Activated CD4-positive, alpha-beta T cell treated with anti-CD3 and anti-CD28 coated beads, Interleukin-10, Interleukin-2, amounts not matched to agents 100 ng/mL and 50 ng/mL, durations not matched to agents 16 hours and 8 hours (primary cell): ENCODE data around the gene AKAP13.

Experiments
- DNase-seq: peaks from one replicate; pipeline ENCODE4 v3.0.0-alpha.2; 2020

AKAP13 gene

DNA sequence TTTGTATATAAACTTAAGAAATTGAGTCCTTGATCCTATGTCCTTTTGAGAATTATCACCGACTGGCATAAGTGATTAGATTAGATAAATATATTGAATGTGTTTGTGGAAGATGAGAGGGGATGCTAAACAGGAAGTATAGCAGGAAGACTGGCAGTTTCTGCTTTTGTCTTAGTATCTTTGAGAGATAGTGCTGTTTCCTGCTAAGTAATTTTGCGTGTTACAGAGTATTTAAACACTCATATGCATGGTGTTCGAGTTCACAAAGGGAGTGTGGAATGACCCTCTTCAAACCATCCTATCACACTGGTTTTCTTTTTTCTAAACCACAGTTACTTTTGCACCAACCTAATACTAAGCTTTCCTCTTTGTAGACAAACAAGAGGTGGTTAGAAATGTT lies 308.3 kb downstream of the AKAP13 start:
- DNase-seq: peak; percentile 48

DNA sequence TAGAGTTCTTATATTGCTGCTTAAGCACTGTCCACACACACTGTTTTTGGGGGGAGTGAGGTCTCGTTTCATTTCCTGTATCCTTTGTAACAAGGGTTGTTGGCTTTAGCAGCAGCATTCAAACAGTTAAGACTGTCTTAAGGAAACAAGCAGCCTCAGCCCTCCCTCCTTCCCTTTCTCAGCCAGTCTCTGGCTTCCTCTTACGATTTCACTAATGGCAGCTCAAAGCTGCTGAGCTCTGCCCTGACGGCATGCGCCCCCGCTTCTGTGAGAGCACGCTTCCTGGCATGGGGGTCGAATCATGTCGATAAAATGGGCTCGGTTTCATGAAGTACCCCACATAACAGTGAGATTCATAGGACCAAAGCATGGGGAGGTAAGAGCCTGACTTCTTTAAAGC lies 309.3 kb downstream of the AKAP13 start:
- DNase-seq: peak; percentile 79

DNA sequence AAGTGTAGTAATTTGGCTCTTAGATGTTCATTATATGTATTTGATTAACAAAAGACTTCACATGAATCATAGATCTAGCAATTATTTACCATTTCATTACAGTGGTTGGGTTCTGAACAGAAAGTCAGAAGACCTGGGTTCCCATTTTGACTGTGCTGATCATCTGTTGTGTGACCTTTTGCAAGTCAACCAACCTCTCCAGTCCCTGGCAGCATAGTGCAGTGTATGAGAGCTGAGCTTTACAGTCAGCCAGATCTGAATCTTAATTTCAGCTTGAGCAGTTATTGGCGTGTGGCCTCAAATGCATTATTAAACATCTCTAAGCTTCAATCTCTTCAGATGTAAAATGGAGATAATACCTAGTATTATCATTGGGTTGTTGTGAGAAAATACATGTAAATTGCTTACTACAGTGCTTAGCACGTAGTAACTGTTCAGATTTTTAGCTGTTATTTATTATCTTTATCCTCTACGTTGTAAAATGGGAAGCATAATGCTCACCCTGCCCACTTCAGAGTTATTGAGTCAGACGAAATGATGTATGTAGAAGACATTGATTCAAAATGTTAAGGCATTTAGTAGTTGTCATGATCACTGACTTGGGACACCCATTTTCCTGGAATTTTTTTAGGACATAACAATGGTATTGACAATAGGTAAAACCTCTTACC lies 310.3 kb downstream of the AKAP13 start:
- DNase-seq: peak; percentile 91

DNA sequence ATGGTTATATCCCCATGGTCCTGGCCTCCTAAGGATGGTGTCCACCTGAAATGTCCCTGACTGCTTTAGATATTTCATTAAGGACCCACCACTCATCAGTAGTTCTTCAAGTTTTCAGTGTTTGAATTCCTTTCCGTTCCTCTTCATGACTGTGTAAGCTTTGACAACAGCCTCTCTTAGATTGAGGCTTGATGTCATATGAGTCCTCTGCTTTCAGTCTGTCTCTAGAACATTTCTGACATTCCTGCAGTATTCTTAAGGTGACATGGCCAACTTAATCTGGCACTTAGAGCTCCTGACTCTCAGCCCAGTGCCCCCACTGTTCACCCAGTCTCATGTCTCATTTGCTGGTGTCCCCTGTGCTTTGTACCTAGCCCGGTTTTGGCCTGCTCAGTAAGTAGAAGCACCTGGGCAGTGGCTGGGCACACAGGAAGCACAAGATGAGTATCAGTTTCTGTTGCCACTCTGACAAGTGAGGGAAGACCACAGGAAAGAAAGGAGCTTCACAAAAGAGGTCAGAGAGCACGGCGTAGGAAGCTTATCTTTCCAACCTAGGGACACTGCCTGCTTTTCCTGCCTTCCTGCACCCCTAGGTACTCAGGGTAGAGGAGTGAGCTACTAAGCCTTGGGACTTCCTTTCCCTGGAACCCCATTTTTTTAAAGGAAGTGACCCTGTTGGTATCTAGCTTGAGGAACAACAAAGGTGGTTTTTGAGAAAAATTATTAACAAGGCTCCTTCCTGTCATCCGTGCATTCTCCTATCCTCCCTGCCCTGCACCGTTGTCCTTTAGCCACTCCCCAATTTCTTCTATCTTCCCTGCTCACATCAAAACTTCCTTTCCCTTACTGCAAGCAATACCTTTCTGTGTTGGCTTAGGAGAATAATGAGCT lies 311.2 kb downstream of the AKAP13 start:
- peak; percentile 79 for DNase-seq

DNA sequence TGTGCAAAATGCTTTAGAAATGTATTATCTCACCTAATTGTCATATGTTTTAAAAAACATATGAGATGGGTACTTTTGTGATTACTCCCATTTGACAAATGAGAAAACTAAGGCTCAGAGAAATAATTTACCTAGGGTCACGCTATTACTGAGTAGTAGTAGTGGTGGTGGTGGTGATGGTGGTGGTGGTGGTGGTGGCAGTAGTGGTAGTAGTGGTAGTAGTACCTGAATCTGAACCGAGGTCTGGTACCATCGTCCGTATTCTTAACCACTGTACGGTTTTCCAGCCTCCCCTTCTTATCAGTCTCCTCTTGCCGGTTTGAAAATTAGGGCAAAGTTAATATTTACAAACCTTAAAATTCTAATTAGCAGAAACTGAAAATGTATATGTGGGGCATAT lies 311.9 kb downstream of the AKAP13 start:
- DNase-seq: no peak

DNA sequence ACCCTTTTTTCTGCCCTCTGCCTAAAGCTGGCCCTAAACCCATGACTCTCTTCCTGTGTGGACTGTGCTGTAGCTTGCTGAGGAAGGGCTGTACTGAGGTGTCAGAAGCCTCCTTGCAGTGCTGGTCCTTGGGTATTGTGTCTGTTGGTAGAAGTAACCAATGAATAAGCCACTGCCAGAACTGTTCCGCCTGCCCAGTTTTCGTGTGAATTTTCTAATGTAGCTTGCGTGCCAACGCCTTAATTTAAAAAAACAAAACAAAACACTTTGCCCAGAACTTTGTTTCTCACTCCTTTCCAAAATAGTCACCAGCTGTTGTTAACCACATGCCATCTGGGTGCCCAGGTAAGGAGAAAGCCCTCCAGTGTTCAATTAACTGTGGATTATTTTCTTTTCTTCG lies 312.5 kb downstream of the AKAP13 start:
- peak; percentile 71 for DNase-seq

DNA sequence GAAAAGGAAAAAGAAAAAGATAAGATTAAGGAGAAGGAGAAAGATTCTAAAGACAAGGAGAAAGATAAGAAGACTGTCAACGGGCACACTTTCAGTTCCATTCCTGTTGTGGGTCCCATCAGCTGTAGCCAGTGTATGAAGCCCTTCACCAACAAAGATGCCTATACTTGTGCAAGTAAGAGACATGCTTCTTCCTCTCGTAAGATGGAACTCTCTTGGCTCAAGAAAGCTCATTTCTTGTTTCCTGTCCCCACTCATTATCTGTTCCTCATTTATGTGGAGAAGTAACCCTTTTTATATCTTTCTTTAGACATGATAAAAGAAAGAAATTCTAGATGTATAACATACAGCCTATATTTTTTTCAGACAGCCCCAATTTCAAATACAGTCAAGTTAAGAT lies 312.9 kb downstream of the AKAP13 start:
- no peak for DNase-seq

DNA sequence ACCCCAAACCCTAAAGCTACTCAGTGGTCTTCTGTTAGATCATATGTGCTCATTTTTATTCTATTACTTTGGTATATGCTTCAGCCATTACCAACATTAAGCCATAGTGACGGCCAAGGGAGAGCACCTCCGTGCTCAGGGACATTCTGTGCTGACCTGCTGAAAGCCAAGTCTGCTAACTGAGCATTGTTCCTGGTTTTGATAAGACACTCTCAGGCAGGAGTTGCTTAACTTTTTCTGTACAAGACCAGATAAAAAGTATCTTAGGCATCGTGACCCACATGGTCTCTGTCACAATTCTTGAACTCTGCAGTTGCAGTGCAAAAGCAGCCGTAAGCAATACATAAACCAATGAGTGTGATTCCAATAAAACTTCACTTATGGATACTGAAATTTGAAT lies 313.7 kb downstream of the AKAP13 start:
- DNase-seq: no peak

DNA sequence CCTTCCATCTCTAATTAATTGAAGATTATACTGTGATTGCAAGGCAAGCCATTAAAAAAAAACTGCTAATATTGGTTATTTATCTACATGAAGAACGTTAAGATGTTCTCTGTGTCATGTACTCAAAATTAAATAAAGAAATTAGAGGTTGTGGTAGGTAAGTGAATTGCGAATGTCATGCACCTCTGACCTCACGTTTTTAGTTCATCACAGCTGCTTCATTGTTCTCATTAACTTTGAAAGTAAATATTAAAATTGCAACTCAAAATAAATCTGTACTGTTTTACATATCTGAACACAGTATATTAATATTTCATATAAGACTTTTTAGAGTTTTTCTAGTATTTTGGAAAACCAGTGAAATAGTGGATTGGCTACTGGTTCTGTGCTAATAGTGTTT lies 320.4 kb downstream of the AKAP13 start:
- DNase-seq: no peak

DNA sequence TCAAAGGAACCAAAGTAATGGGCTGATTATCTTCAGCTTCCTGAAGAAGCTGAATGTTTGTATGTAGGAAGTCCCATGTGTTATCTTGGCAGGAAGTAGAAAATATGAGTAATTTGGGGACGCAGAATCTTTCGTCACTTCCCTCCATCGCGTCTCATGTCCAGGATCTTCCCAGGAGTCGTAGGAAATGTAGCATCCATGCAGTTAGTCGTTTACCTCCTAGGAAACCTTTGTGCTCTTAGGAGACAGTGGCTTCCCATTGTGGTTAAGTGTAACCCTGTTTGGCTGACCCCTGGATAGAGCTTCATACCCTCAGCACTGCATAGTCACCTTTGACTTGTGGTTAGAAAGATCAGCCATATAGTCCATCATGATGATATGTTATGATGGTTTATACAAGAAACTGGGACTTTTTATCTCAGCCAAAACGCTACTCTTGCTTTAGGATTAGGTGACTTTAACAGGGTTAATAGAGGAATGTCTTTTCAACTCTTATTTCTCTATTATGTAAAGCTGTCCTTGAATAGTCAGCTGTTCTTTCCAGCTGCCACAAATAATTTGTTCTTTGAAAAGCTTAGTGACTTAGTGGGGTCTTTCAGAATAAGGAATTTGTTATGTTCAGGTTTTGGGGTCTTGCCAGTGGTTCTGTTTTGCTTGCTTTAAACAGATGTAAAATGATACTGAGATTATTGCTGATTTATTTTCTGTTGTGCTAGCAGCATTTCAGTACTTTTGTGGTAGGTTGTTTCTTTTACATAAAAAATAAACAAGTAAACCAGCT lies 322.1 kb downstream of the AKAP13 start:
- peak; percentile 71 for DNase-seq

DNA sequence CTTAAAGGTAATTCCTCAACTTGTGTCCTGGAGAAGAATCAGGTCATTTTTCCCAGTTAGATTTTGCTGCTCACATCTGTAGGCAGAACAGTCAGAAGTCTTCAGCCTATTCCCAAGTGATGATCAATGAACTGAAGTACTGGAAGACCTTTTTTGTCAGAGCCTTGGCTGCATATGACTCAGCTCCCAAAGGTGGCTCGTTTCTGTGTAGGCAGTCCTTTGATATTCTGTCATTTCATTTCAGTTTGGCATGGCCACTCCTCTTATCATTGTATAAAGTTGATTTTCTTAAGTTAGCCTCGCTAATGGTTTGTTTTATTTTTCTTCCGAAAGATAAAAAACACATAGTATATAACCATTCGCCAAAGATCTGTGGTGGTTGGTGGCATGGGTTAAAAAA lies 323.7 kb downstream of the AKAP13 start:
- peak; percentile 80 for DNase-seq

DNA sequence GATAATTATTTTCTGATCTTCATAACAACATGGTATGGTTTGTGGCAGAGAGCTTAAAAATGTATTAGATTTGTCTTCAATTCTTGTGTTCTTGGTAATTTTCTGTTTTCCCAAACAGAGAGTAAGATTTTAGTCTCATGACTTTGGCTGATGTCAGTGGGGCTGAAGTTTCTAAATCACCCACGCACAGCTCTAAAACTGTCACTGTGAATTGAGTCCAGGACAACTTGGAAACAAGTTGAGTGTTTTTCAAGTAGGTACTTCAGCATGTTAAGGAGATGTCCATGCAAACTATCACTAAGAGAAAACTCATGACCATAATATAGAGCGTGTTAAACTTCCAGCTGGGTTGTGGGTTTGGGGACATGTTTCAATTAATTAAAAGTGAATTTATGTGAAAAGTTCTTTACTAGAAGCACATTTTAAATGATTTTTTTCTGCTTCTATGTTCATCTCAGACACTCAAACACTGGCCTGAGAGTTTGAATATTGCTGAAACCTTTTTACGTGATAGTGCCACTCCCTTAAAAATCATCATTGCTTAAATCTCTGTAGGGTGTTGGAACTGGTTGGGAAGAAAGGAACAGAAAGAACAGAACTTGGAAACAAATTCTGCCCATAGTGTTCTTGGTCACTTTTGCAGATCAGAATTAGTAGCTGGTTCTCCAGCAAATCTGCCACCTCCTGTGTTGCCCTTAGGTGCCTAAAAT lies 324.5 kb downstream of the AKAP13 start:
- DNase-seq: peak; percentile 60

DNA sequence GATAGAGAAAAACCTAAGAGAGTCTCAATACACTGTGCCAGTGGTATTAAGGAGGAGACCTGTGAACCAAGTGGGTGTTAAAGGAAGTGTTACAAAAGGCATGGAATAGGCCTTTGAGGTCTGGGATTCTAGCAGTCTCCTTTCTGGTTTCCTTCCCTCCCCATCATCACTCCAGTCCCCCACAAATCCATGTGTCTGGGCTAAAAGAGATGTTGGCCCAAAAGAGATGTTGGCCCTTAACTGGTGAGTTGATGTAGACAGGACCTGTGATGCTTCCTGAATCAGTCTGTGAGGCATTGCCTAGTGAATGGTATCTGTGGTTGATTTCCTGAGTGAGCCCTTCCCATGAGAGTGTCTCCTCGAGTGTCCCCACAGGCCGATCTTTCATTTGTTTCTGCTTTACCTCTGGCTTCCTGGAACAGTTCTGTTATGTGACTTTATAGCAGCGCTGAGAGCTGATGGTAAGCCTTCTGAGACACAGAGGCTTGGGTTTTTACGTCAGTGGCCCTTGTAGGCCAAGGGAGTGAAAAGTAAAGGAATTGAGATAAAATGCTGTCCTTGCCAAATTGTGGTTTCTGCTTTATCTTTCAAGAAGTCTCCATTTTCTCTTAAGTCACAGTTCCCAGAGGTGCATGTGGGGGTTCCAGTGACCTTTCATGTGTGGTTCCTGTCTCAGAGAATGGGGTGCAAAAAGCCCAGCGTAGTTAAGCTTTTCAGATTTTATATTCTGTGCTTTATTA lies 326.5 kb downstream of the AKAP13 start:
- DNase-seq: peak; percentile 72

DNA sequence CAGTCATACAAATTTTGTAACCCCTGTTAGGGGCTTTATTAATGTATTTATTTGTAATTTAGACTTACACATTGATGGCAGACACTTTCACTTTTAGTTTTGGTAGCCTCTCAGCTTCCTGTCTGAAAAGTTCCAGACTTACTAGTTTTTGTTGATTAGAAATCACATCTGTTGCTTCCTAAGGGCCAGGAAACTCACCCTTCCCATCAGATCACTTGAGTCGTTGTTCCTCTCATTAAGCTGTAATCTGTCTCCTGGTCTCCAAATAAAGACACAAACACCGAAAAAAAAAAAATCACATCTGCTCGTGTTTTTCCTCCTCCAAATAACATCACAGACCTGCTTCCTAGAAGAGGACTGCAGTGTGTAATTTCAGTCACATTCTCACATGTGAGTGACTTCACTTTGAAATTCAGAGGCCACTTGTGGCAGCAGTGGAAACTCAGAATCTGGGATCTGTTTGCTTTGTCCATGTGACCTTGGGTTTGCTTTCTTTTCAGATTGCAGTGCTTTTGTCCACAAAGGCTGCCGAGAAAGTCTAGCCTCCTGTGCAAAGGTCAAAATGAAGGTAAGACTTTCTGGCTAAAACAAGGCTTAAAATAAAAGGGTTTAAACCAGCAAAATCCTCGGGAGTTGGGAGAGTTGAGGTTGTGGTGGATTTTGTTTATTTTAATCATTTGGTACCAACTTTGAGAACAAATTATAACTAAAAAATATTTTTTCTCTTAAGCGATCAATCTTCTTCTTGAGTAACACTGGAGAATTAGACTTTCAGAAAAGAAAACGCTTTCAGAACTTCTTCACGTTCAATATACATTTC lies 327.3 kb downstream of the AKAP13 start:
- peak; percentile 74 for DNase-seq

DNA sequence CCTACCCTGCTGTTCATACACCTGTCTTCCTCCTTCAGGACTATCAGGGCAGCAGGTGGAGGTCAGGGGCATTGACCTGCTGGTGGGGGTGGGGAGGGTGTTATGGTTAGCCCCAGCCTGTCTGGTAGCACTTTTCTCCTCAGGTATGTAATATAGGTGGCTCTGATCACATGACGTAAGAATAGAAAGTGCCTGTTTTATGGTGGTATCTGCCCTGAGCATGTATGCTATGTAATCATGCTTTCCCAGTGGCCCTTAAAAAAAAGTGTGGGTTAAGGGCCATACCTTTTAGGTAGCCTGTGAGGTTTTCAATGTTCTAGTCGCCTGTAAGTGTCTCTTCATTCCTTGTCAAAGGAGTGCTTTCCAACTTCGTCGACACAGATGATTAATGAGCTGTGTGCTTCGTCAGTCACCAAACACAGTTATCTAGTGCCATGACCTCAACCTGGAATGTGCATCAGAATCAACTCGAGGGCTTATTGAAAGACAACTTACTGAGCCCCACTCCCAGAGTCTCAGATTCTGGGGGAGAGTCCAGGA lies 328.1 kb downstream of the AKAP13 start:
- no peak for DNase-seq

DNA sequence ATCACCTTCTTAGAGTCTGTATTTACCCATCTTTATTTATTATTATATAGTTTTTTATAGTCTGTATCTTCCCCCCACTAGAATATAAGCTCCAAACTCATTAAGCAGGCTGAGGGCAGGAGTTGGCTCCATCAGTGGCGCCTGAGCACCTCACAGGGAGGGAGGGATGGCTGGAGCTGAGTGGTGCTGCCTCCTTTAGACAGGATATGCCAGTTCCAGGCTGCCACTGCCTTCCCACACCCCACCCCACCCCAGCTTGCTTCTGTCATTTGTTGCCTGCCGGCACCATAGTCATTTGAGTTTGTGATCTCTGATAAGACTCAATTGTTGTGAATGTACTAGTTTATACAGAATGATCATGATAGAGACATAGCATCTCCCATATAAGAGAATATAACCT lies 328.8 kb downstream of the AKAP13 start:
- peak; percentile 35 for DNase-seq

DNA sequence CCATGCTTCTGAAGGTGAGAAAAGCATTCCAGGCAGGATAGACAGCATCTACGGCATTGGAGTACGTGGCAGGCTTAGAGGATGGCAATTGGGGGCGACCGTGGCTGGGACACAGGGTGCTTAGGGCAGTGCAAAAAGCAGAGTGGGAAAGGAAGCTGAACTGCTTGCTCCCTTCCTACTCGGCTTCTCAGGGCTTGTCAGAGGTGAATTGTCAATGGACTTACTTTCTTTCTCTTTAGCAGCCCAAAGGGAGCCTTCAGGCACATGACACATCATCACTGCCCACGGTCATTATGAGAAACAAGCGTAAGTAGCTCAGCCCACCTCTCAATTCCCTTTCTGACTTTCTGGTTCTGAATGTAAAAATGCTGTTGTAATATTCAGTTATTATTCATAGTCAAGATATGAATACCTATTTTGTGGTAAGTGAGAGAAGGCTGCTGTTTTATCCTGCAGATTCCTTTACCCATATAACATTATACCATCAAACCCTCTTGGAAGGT lies 330.0 kb downstream of the AKAP13 start:
- peak; percentile 87 for DNase-seq

DNA sequence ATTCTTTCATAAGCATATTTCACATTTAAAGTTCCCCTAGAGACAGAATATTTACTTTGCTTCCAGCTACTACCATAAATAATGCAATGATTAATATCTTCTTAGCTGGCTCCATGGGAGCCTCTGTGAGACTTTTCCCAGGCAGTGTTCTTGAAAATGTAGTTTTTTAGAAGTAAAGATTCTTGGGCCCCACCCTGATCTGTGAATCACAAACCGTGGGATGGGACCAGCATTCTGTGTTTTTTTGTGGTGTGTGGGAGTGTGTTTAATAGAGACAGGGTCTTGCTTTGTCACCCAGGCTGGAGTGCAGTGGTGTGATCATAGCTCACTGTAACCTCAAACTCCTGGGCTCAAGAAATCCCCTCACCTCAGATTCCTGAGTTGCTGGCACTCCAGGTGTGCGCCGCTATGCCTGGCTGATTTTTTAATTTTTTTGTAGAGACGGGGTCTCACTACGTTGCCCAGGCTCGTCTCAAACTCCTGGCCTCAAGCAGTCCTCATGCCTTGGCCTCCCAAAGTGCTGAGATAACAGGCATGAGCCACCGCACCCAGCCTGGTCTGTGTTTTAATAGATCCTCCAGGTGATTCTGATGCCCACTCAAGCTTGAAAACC lies 331.3 kb downstream of the AKAP13 start:
- no peak for DNase-seq

DNA sequence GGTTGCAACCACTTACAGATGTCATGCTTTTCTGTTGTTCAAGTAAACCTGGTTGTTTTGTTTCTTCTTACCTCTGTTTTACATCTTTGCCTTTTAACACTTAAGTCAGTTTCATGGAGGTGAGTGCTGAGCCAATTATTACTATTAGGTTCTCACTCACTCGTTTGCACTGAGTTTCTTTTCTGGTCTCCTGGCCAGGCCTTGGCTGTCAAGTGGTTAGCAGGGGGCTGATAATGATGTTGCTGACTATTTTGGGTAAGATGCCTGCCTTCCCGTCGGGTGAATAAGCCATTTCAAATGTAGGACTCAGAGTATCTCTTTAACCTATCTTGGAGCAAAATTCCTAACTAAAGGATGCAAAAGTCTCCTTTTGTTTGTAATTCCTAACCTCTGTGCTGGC lies 335.9 kb downstream of the AKAP13 start:
- no peak for DNase-seq

DNA sequence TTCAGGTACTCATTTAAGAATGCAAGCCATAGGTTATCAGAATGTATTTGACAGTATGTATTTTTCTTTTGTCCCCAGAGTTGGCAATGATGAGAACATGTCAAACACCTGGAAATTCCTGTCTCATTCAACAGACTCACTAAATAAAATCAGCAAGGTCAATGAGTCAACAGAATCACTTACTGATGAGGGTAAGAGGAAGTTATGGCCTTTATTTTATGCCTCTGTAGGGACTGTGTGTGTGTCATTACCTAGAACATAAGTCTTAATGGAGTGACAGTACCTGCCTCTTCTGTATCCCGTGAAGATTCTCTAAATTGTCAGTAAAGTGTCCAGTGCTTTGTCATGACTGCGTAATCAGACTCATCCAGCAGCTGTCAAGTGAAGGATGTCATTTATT lies 336.8 kb downstream of the AKAP13 start:
- no peak for DNase-seq
